AG04450 (cell line): ENCODE measurements around the gene USP38. TPM values are rescaled to one million over a fixed set of nuclear protein-coding genes. Genes with fewer than 3 reads are reported as not detected.

Experiments
- CTCF ChIA-PET: fragments of 300-600, 350-600 bp; formaldehyde crosslinking; extraction: SDS; loops from one replicate; lab custom pipeline; 2022; ENCODE audit warnings: antibody characterized with exemption, inconsistent platforms; lab: Charles Lee
- POLR2A ChIA-PET: fragments of 350-600 bp; formaldehyde crosslinking; extraction: SDS; loops from one replicate; lab custom pipeline; 2021; ENCODE audit warnings: antibody characterized with exemption, inconsistent platforms; lab: Yijun Ruan, JAX
- DNase-seq: peaks from one replicate; pipeline ENCODE4 v3.0.0-alpha.2; 2011; ENCODE audit warnings: low read depth, low spot score
- H3K27ac ChIP-seq: one replicate; pipeline ENCODE4 v1.5.1; 2012; ENCODE audit warnings: low read depth, low read length, control low read depth
- H3K27me3 ChIP-seq: one replicate; pipeline ENCODE4 v1.6.0; 2012; ENCODE audit warnings: low read length; ENCODE audit not compliant: control insufficient read depth, insufficient read depth
- H3K4me3 ChIP-seq: 2 replicates; pipeline ENCODE4 v1.5.1; 2011; ENCODE audit warnings: mild to moderate bottlenecking, low read depth, low read length, control low read depth
- H3K9me3 ChIP-seq: 2 replicates; pipeline ENCODE4 v1.5.1; 2012; ENCODE audit warnings: low read length; ENCODE audit not compliant: control insufficient read depth, insufficient read depth
- CTCF ChIP-seq: IDR thresholded peaks from 2 replicates; pipeline ENCODE4 v1.5.1; 2011; ENCODE audit warnings: low read depth, low read length, control low read depth, inconsistent platforms
- polyA plus RNA-seq: library from polyadenylated mRNA; depleted of rRNA; stranded (reverse); fragments of >200 nt; gene quantifications from 2 replicates; pipeline ENCODE4 v1.2.3, GENCODE V29; 2011

The USP38 gene
- polyA plus RNA-seq, 1 experiment: 14.1 TPM

GRCh38 chr4:143185253-143186107 lies 763 bp downstream of the USP38 start:
- Histone ChIP-seq H3K27me3 (no peaks in the 10 kb centered on the region), H3K4me3 (peak overlapping the region; percentile 89), H3K9me3 (no peaks in the 10 kb centered on the region; the same call in 1 of the 2 replicates), H3K27ac (peak overlapping the region; percentile 53)
- ChIA-PET POLR2A (no interaction called here), CTCF (interaction anchor here (0.5 kb wide), 1 partner anchor 200 kb away, joined by 3 read pairs; no protein-coding TSS in a partner anchor)
- no peak for TF ChIP-seq CTCF
- no peak for DNase-seq

- no peaks in the 10 kb centered on the region; the same call in 1 of the 2 replicates for H3K9me3 ChIP-seq
- H3K27me3 ChIP-seq: no peaks in the 10 kb centered on the region
- POLR2A ChIA-PET: no interaction called here
- peak overlapping the region; percentile 53 for H3K27ac ChIP-seq
- CTCF ChIA-PET: no interaction called here
- no peak for DNase-seq
- TF ChIP-seq CTCF: no peak
- H3K4me3 ChIP-seq: peak overlapping the region; percentile 89
These were observed 1.5 kb downstream of the USP38 start for GRCh38 chr4:143186212-143186611.

DNA sequence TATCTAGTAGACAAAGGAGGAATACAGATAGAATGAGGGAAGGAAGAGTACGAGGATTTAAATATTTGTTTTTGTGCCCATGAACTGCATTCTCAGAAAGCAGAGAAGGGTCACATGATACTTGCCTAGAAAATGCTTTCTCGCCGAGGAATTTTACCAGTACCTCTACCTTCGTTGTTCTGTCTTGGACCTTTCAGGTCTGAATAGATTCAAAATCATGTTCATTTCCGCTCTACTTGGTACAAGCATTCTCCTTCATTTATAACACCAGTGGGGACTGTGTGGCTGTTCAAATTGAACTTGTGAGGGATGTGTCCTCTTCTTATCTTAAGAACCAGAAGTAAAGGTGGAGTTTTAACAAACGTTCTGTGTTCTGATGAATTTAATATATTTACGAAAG lies 1.9 kb downstream of the USP38 start:
- H3K4me3 ChIP-seq: peak overlapping the region; percentile 89
- no peak overlapping the region for H3K27ac ChIP-seq
- ChIA-PET POLR2A (no interaction called here), CTCF (no interaction called here)
- H3K9me3 ChIP-seq: no peaks in the 10 kb centered on the region; the same call in 1 of the 2 replicates
- no peak for DNase-seq
- no peak for TF ChIP-seq CTCF
- H3K27me3 ChIP-seq: no peaks in the 10 kb centered on the region

DNA sequence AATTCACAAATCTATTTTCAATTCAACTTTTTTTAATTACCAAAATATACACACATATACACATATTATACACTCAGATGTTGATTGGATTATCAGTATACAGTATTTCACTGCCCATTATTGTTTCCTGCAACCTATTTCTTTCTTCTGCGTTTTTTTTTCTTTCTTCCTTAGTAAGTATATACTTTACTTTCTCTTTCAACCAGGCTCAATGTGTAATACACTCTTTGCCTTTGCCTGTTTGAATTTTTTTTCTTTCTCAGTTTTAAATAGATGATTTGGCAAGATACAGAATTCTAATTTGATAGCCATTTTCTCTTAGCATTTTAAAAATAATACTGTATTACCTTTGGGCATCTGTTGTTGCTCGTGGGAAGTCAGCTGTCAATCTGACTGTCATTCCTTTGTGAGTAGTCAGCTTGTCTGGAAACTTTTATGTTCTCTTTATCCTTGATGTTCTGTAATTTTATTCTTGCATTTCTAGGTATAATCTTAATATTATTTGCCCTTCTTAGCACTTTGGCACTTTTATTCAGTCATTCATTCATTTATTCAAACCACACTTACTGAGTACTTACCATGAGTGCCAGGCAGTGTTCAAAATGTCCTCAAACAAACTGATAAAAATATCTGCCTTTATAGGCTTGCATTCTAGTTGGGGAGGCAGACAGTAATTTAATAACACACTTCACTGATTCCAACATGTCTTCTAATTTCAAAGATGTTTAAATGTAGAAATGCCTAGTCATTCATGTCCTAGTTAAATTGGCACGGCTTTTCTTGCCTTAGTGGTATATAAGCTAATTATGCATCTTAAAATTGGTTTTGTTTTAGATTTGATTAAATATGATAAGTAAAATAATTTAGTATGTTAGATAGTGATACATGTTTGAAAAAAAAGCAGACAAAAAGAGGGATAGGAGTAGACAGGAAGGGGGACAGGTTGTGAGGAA lies 3.7 kb downstream of the USP38 start:
- DNase-seq: no peak
- Histone ChIP-seq H3K4me3 (peak overlapping the region; percentile 89), H3K9me3 (no peaks in the 10 kb centered on the region; the same call in 1 of the 2 replicates), H3K27me3 (no peaks in the 10 kb centered on the region), H3K27ac (no peak overlapping the region)
- ChIA-PET POLR2A (no interaction called here), CTCF (no interaction called here)
- no peak for TF ChIP-seq CTCF
